GM23338 (cell line): ENCODE measurements around the gene ABCB8. TPM values are rescaled to one million over a fixed set of nuclear protein-coding genes. Genes with fewer than 3 reads are reported as not detected.
A peak's percentile ranks its signal among the peaks of the same experiment; 100 is the strongest.

Experiments
- ATAC-seq: fragments of 200-7000 bp; cut with Tn5 transposase; 3 replicates; pipeline ENCODE4 v1.9.1; 2020
- DNase-seq: peaks from one replicate; pipeline ENCODE4 v3.0.0-alpha.2; 2015; ENCODE audit warnings: low spot score
- H2AFZ ChIP-seq: fragments of 200-600 bp; sonication (generic); 2 replicates; pipeline ENCODE4 v1.8.0; 2016; ENCODE audit warnings: antibody characterized with exemption, mild to moderate bottlenecking, moderate library complexity
- H3F3A ChIP-seq: fragments of 200-600 bp; sonication (generic); replicated peaks from 2 replicates; pipeline ENCODE4 v1.8.0; 2017; ENCODE audit warnings: antibody characterized with exemption, mixed run types, low read depth
- H3K27ac ChIP-seq: fragments of 200-600 bp; sonication (generic); 2 replicates; pipeline ENCODE4 v1.6.1; 2016; ENCODE audit warnings: low read depth
- H3K27me3 ChIP-seq: fragments of 200-600 bp; sonication (generic); 2 replicates; pipeline ENCODE4 v1.8.0; 2016; ENCODE audit warnings: mild to moderate bottlenecking, mixed run types, moderate library complexity; ENCODE audit not compliant: insufficient read depth
- H3K36me3 ChIP-seq: fragments of 200-600 bp; sonication (generic); 2 replicates; pipeline ENCODE4 v1.8.0; 2016; ENCODE audit warnings: mild to moderate bottlenecking; ENCODE audit not compliant: insufficient read depth
- H3K4me1 ChIP-seq: fragments of 200-600 bp; sonication (generic); 2 replicates; pipeline ENCODE4 v1.8.0; 2016; ENCODE audit warnings: mild to moderate bottlenecking, moderate library complexity; ENCODE audit not compliant: insufficient read depth
- H3K4me2 ChIP-seq: fragments of 200-600 bp; sonication (generic); 2 replicates; pipeline ENCODE4 v1.7.1; 2017; ENCODE audit warnings: mixed run types
- H3K4me3 ChIP-seq: fragments of 200-600 bp; sonication (generic); 2 replicates; pipeline ENCODE4 v1.6.1; 2016; ENCODE audit warnings: mixed run types
- H3K79me2 ChIP-seq: fragments of 200-600 bp; sonication (generic); replicated peaks from 2 replicates; pipeline ENCODE4 v1.8.0; 2017; ENCODE audit warnings: mild to moderate bottlenecking; ENCODE audit not compliant: insufficient read depth
- H3K9me2 ChIP-seq: fragments of 200-600 bp; sonication (generic); 2 replicates; pipeline ENCODE4 v1.8.0; 2017; ENCODE audit not compliant: insufficient read depth
- H4K20me1 ChIP-seq: fragments of 200-600 bp; sonication (generic); replicated peaks from 2 replicates; pipeline ENCODE4 v1.8.0; 2017; ENCODE audit warnings: mild to moderate bottlenecking; ENCODE audit not compliant: insufficient read depth
- H3K27ac Mint-ChIP-seq: 2 replicates; pipeline ENCODE4 v1.8.0; 2020; ENCODE audit warnings: inconsistent platforms, mild to moderate bottlenecking, moderate library complexity, mixed read lengths
- H3K27me3 Mint-ChIP-seq: 3 replicates; pipeline ENCODE4 v1.8.0; 2022; ENCODE audit warnings: low read depth, mild to moderate bottlenecking, moderate library complexity, mixed read lengths, inconsistent platforms; ENCODE audit not compliant: insufficient read depth, poor library complexity
- H3K36me3 Mint-ChIP-seq: 3 replicates; pipeline ENCODE4 v1.8.0; 2021; ENCODE audit warnings: low read depth, mild to moderate bottlenecking, inconsistent platforms, moderate library complexity, mixed read lengths
- H3K4me1 Mint-ChIP-seq: 3 replicates; pipeline ENCODE4 v1.8.0; 2020; ENCODE audit warnings: mild to moderate bottlenecking, inconsistent platforms, mixed read lengths
- H3K4me3 Mint-ChIP-seq: 3 replicates; pipeline ENCODE4 v1.8.0; 2021; ENCODE audit warnings: moderate library complexity, mild to moderate bottlenecking, inconsistent platforms, mixed read lengths
- H3K9me3 Mint-ChIP-seq: 3 replicates; pipeline ENCODE4 v1.8.0; 2020; ENCODE audit warnings: moderate library complexity, mild to moderate bottlenecking, inconsistent platforms, mixed read lengths
- EZH2phosphoT487 ChIP-seq: fragments of 200-600 bp; sonication (generic); IDR thresholded peaks from one replicate; pipeline ENCODE4 v1.8.1; 2018; ENCODE audit warnings: antibody characterized with exemption; ENCODE audit not compliant: unreplicated experiment
- NANOG ChIP-seq: IDR thresholded peaks from 2 replicates; pipeline ENCODE4 v1.6.1; 2016; ENCODE audit warnings: antibody characterized with exemption, borderline replicate concordance
- REST ChIP-seq: IDR thresholded peaks from one replicate; pipeline ENCODE4 v1.6.1; 2018; ENCODE audit warnings: antibody characterized with exemption; ENCODE audit not compliant: unreplicated experiment
- STAT1 ChIP-seq: IDR thresholded peaks from one replicate; pipeline ENCODE4 v1.6.1; 2016; ENCODE audit warnings: antibody characterized with exemption; ENCODE audit not compliant: unreplicated experiment
- ZNF114 ChIP-seq: fragments of 250-450 bp; sonication (Bioruptor Pico); IDR thresholded peaks from 2 replicates; pipeline ENCODE4 v1.5.0; 2020; ENCODE audit warnings: mild to moderate bottlenecking, moderate library complexity
- ZNF462 ChIP-seq: fragments of 250-450 bp; sonication (Bioruptor Pico); IDR thresholded peaks from 2 replicates; pipeline ENCODE4 v1.5.0; 2020; ENCODE audit warnings: mild to moderate bottlenecking, moderate library complexity
- polyA plus RNA-seq: library from polyadenylated mRNA; unstranded; fragments of >200 nt; fragmentation: Nextera tagmentation; extraction: Ambion mirVana; gene quantifications from 2 replicates; pipeline ENCODE4 v1.2.1, GENCODE V29; 2016
- total RNA-seq: library from RNA; depleted of rRNA; stranded (reverse); fragments of >200 nt; shearing (Covaris generic); gene quantifications from 2 replicates; pipeline ENCODE4 v1.2.3, GENCODE V29; 2014

ABCB8 gene
- total and polyA plus RNA-seq, 2 experiments from 2014 or later = 11.4 to 27.1 TPM

- TF ChIP-seq REST (no peak), ZNF462 (CRISPR knock-in tag) (no peak)
Observed at GRCh38 chr7:150982351-150982750, 45.9 kb upstream of the ABCB8 start (continued).

- DNase-seq (peak; percentile 87), ATAC-seq (no peak)
- Histone ChIP-seq H4K20me1 (no peaks in the 10 kb centered on the region), H3K9me2 (no peaks in the 10 kb centered on the region), H3K36me3 (no peaks in the 10 kb centered on the region), H3K27ac (no peak overlapping the region), H3K4me2 (no peak overlapping the region), H3K4me3 (no peak overlapping the region), H2AFZ (no peak overlapping the region), H3K4me1 (peaks cover 18% of the 10 kb centered on the region), H3K79me2 (no peaks in the 10 kb centered on the region), H3F3A (no peaks in the 10 kb centered on the region), H3K27me3 (peaks cover 27% of the 10 kb centered on the region)
- Mint-ChIP-seq H3K4me1 (peaks cover 25% of the 10 kb centered on the region), H3K9me3 (no peaks in the 10 kb centered on the region), H3K27me3 (peaks cover 26% of the 10 kb centered on the region), H3K36me3 (no peaks in the 10 kb centered on the region), H3K27ac (no peak overlapping the region), H3K4me3 (no peak overlapping the region)
- no peak for TF ChIP-seq EZH2phosphoT487
- TF ChIP-seq ZNF114 (CRISPR knock-in tag) = no peak
- peak; percentile 89 for TF ChIP-seq REST
- no peak for TF ChIP-seq NANOG
- TF ChIP-seq STAT1 = no peak
Observed at GRCh38 chr7:150983893-150984368, 44.3 kb upstream of the ABCB8 start.
